A673 (cell line): Measurements from ENCODE around the gene MAP3K9. TPM values are rescaled to one million over a fixed set of nuclear protein-coding genes. Genes with fewer than 3 reads are reported as not detected.

Experiments used
- BruUV-seq: library from RNA; stranded (reverse); fragments of 400-500 nt; replicated peaks from 2 replicates; lab custom pipeline; 2021; lab: Mats Ljungman, UMichigan
- CTCF ChIA-PET: fragments of 300-600 bp; sonication (Branson Sonifier 250); formaldehyde crosslinking; loops from one replicate; lab custom pipeline; 2022; ENCODE audit warnings: antibody characterized with exemption; lab: Charles Lee
- POLR2A ChIA-PET: fragments of 300-600 bp; sonication (Branson Sonifier 250); formaldehyde crosslinking; loops from one replicate; lab custom pipeline; 2022; ENCODE audit warnings: antibody characterized with exemption; ENCODE audit not compliant: low non-redundant PET; lab: Charles Lee
- DNase-seq: peaks from one replicate; pipeline ENCODE4 v3.0.0-alpha.2; 2015; ENCODE audit warnings: low spot score
- H3K27ac ChIP-seq: fragments of 200-600 bp; sonication (generic); 2 replicates; pipeline ENCODE4 v1.5.1; 2016; ENCODE audit warnings: mixed run types, low read depth, mild to moderate bottlenecking, mixed read lengths, antibody characterized with exemption, low read length; ENCODE audit not compliant: poor library complexity, severe bottlenecking
- H3K27me3 ChIP-seq: fragments of 200-600 bp; sonication (generic); replicated peaks from 2 replicates; pipeline ENCODE4 v1.6.1; 2017; ENCODE audit warnings: mixed run types, low read depth, mild to moderate bottlenecking, mixed read lengths, antibody characterized with exemption, low read length; ENCODE audit not compliant: insufficient read depth, poor library complexity
- H3K36me3 ChIP-seq: fragments of 200-600 bp; sonication (generic); 2 replicates; pipeline ENCODE4 v1.6.1; 2016; ENCODE audit warnings: mixed run types, mild to moderate bottlenecking, mixed read lengths, antibody characterized with exemption, low read length; ENCODE audit not compliant: insufficient read depth, poor library complexity, severe bottlenecking
- H3K4me1 ChIP-seq: fragments of 200-600 bp; sonication (generic); 2 replicates; pipeline ENCODE4 v1.6.1; 2017; ENCODE audit warnings: mixed run types, mild to moderate bottlenecking, mixed read lengths, antibody characterized with exemption, low read length; ENCODE audit not compliant: insufficient read depth, poor library complexity, severe bottlenecking
- H3K4me3 ChIP-seq: fragments of 200-600 bp; sonication (generic); 2 replicates; pipeline ENCODE4 v1.5.1; 2016; ENCODE audit warnings: low read depth, mixed run types, mild to moderate bottlenecking, mixed read lengths, low read length; ENCODE audit not compliant: poor library complexity, severe bottlenecking
- H3K9me3 ChIP-seq: fragments of 200-600 bp; sonication (generic); 2 replicates; pipeline ENCODE4 v1.6.1; 2016; ENCODE audit warnings: mixed run types, low read depth, mild to moderate bottlenecking, mixed read lengths, antibody characterized with exemption, low read length; ENCODE audit not compliant: poor library complexity, severe bottlenecking
- CTCF ChIP-seq: fragments of 300-800, 200-600 bp; sonication (generic); conservative IDR thresholded peaks from 2 replicates; pipeline ENCODE4 v1.5.1; 2017; ENCODE audit warnings: low read depth, mild to moderate bottlenecking, antibody characterized with exemption, low read length, moderate library complexity, mixed read lengths
- EZH2 ChIP-seq: fragments of 200-600 bp; sonication (generic); IDR thresholded peaks from 2 replicates; pipeline ENCODE4 v1.6.1; 2017; ENCODE audit warnings: borderline replicate concordance, low read depth, mild to moderate bottlenecking, mixed read lengths, antibody characterized with exemption, low read length; ENCODE audit not compliant: poor library complexity, severe bottlenecking
- intact Hi-C: fragments of 100-400 bp; cut with micrococcal nuclease; formaldehyde crosslinking; loops from one replicate; pipeline ENCODE4 v1.10.0; 2022; ENCODE audit not compliant: unreplicated experiment
- total RNA-seq: library from RNA; stranded (reverse); gene quantifications from 2 replicates; pipeline ENCODE4 v1.2.3, GENCODE V29; 2021

Gene MAP3K9
- total RNA-seq, 1 experiment from 2014 or later, result 5.4 TPM

GRCh38 chr14:70698288-70698687 is 111.0 kb downstream of the MAP3K9 start:
- Histone ChIP-seq H3K4me3 (no peak overlapping the region), H3K9me3 (no peaks in the 10 kb centered on the region), H3K27ac (no peak overlapping the region), H3K4me1 (no peaks in the 10 kb centered on the region), H3K27me3 (no peaks in the 10 kb centered on the region), H3K36me3 (no peaks in the 10 kb centered on the region)
- no TSS peak for BruUV-seq
- TF ChIP-seq EZH2 (no peak), CTCF (no peak)
- POLR2A ChIA-PET, result no interaction called here
- intact Hi-C loops, result no loop called here
- no peak for DNase-seq
- CTCF ChIA-PET, result no interaction called here

GRCh38 chr14:70697701-70698100 is 111.6 kb downstream of the MAP3K9 start:
- DNase-seq, result no peak
- Histone ChIP-seq H3K4me1 (no peaks in the 10 kb centered on the region), H3K36me3 (no peaks in the 10 kb centered on the region), H3K27ac (no peak overlapping the region), H3K27me3 (no peaks in the 10 kb centered on the region), H3K9me3 (no peaks in the 10 kb centered on the region), H3K4me3 (no peak overlapping the region)
- BruUV-seq, result no TSS peak
- TF ChIP-seq EZH2 (no peak), CTCF (no peak)
- intact Hi-C loops, result no loop called here
- ChIA-PET POLR2A (no interaction called here), CTCF (no interaction called here)

GRCh38 chr14:70696026-70696425 is 113.3 kb downstream of the MAP3K9 start:
- no peaks in the 10 kb centered on the region for H3K27me3 ChIP-seq
- BruUV-seq, result no TSS peak
- H3K4me3 ChIP-seq, result no peak overlapping the region
- H3K9me3 ChIP-seq, result no peaks in the 10 kb centered on the region
- no peaks in the 10 kb centered on the region for H3K4me1 ChIP-seq
- ChIA-PET CTCF (no interaction called here), POLR2A (no interaction called here)
- H3K27ac ChIP-seq, result no peak overlapping the region
- TF ChIP-seq EZH2, result no peak
- TF ChIP-seq CTCF, result no peak
- no peak for DNase-seq
- H3K36me3 ChIP-seq, result no peaks in the 10 kb centered on the region
- intact Hi-C loops, result no loop called here
